K562 (cell line): Measurements from ENCODE around the gene ASIP. TPM values are rescaled to one million over a fixed set of nuclear protein-coding genes. Genes with fewer than 3 reads are reported as not detected.
"Not testable (repeated sequence)": the region's sequence is repeated elsewhere in the genome, so short reads cannot be mapped to it uniquely, and the experiment has no call there.

ENCODE experiments used
- ATAC-seq: fragments of 200-7000 bp; cut with Tn5 transposase; 3 replicates; pipeline ENCODE4 v1.9.1; 2020; ENCODE audit warnings: moderate library complexity
- BruUV-seq: library from RNA; stranded (reverse); fragments of 400-500 nt; replicated peaks from 2 replicates; lab custom pipeline; 2021; lab: Mats Ljungman, UMichigan
- CTCF ChIA-PET: fragments of 300-600 bp; formaldehyde crosslinking; extraction: SDS; loops from one replicate; lab custom pipeline; 2021; ENCODE audit warnings: low intra/inter-chr PET ratio; lab: Yijun Ruan, JAX
- POLR2A ChIA-PET: fragments of 300-600, 350-650 bp; sonication (Branson Sonifier 250); formaldehyde crosslinking; extraction: SDS; loops from one replicate; lab custom pipeline; 2021; ENCODE audit warnings: antibody characterized with exemption, inconsistent platforms; lab: Yijun Ruan, JAX
- DNase-seq, 4 experiments: peaks; one replicate each; pipeline versions ENCODE4 v3.0.0 to v3.0.0-alpha.2; 2011 to 2018; ENCODE audit warnings: low spot score in 3 of 4, mixed read lengths in 3 of 4; ENCODE audit errors: extremely low read depth in 1 of 4
- FAIRE-seq: peaks from 2 replicates; lab custom pipeline; 2011; peaks lifted over from hg19 to GRCh38; lab: Jason Lieb, UNC
- H2AFZ ChIP-seq: 2 replicates; pipeline ENCODE4 v1.6.0; 2011; ENCODE audit warnings: low read depth, low read length, control low read depth, inconsistent platforms
- H3K27ac ChIP-seq: fragments of 200-600 bp; 3 replicates; pipeline ENCODE4 v1.8.0; 2011; ENCODE audit warnings: low read depth, mild to moderate bottlenecking, control low read depth, inconsistent platforms, low read length, moderate library complexity, mixed read lengths; ENCODE audit errors: extremely low read depth
- H3K27me3 ChIP-seq, 2 experiments: fragments of 300-600 bp in 1 of 2; 2 replicates in 1 of 2; 3 replicates in 1 of 2; pipeline versions ENCODE4 v1.6.0 to v1.8.0; 2011; ENCODE audit warnings: inconsistent platforms in 2 of 2, low read length in 2 of 2, mild to moderate bottlenecking in 1 of 2, mixed read lengths in 1 of 2, moderate library complexity in 1 of 2; ENCODE audit not compliant: control insufficient read depth in 2 of 2, insufficient read depth in 2 of 2
- H3K36me3 ChIP-seq: fragments of 300-600 bp; 3 replicates; pipeline ENCODE4 v1.8.0; 2011; ENCODE audit warnings: mild to moderate bottlenecking, low read length, inconsistent platforms; ENCODE audit not compliant: control insufficient read depth, insufficient read depth
- H3K4me1 ChIP-seq, 2 experiments: fragments of 200-600 bp in 1 of 2; replicated peaks in 1 of 2; 2 replicates in 1 of 2; 3 replicates in 1 of 2; pipeline versions ENCODE4 v1.5.1 to v1.8.0; 2011; ENCODE audit warnings: inconsistent platforms in 2 of 2, low read length in 2 of 2, mild to moderate bottlenecking in 1 of 2, mixed read lengths in 1 of 2, moderate library complexity in 1 of 2; ENCODE audit not compliant: control insufficient read depth in 2 of 2, insufficient read depth in 2 of 2
- H3K4me2 ChIP-seq: 2 replicates; pipeline ENCODE4 v1.6.1; 2011; ENCODE audit warnings: low read length, control low read depth, inconsistent platforms, mixed read lengths; ENCODE audit not compliant: insufficient read depth
- H3K4me3 ChIP-seq: fragments of 200-600 bp; sonication (generic), shearing (Covaris generic); 2 replicates; pipeline ENCODE4 v1.5.1; 2016; ENCODE audit warnings: control low read depth, inconsistent platforms
- H3K79me2 ChIP-seq: fragments of 200-600 bp; 3 replicates; pipeline ENCODE4 v1.8.0; 2011; ENCODE audit warnings: low read length, inconsistent platforms; ENCODE audit not compliant: control insufficient read depth, insufficient read depth
- H3K9ac ChIP-seq, 2 experiments: 2 replicates each; pipeline versions ENCODE4 v1.6.0 to v1.6.1; 2011; ENCODE audit warnings: low read depth in 2 of 2, low read length in 2 of 2, control low read depth in 1 of 2, inconsistent platforms in 1 of 2, mild to moderate bottlenecking in 1 of 2, mixed read lengths in 1 of 2; ENCODE audit not compliant: insufficient read depth in 1 of 2
- H3K9me1 ChIP-seq: one replicate; pipeline ENCODE4 v1.6.0; 2011; ENCODE audit warnings: inconsistent platforms, mild to moderate bottlenecking, low read length, moderate library complexity; ENCODE audit not compliant: control insufficient read depth, insufficient read depth
- H3K9me3 ChIP-seq: replicated peaks from 2 replicates; pipeline ENCODE4 v1.5.1; 2011; ENCODE audit warnings: low read depth, low read length, inconsistent platforms; ENCODE audit not compliant: control insufficient read depth, insufficient read depth
- H4K20me1 ChIP-seq: replicated peaks from 2 replicates; pipeline ENCODE4 v1.6.1; 2011; ENCODE audit warnings: low read length, inconsistent platforms, mixed read lengths; ENCODE audit not compliant: control insufficient read depth, insufficient read depth
- POLR2G ChIP-seq: fragments of 200-400 bp; formaldehyde crosslinking; IDR thresholded peaks from 2 replicates; pipeline ENCODE4 v1.6.1; 2017; ENCODE audit warnings: low read depth, mild to moderate bottlenecking, antibody characterized with exemption, low read length, moderate library complexity
- WGBS: fragments of 100-300 bp; shearing (Covaris generic); methylation state at CpG from one replicate; pipeline ENCODE4 v1.1.6; 2016; ENCODE audit warnings: low coverage, mixed read lengths; ENCODE audit not compliant: insufficient coverage; ENCODE audit errors: missing lambda C conversion rate; 5-methylcytosine and 5-hydroxymethylcytosine counted together
- in situ Hi-C: fragments of 300-500 bp; cut with MboI; formaldehyde crosslinking; loops from 4 replicates; pipeline ENCODE4 v1.15.0; 2018; ENCODE audit warnings: inconsistent platforms, mixed read lengths
- intact Hi-C: fragments of 100-400 bp; cut with micrococcal nuclease; formaldehyde crosslinking; loops from 2 replicates; pipeline ENCODE4 v1.14.2; 2022
- polyA plus RNA-seq, 8 experiments: library from polyadenylated mRNA; depleted of rRNA in 4 of 8; stranded (reverse) in 5 of 8; unstranded in 3 of 8; fragments of >200 nt; fragmentation: Nextera tagmentation in 2 of 8; fragmentation: Illumina TruSeq in 1 of 8; extraction: Ambion mirVana in 2 of 8; extraction: Trizol in 1 of 8; gene quantifications; 2 replicates each; pipeline versions ENCODE4 v1.2.1 to v1.2.3, GENCODE V29; 2011 to 2014; ENCODE audit warnings: inconsistent platforms in 1 of 8, missing spikeins in 1 of 8
- total RNA-seq, 7 experiments: library from RNA; depleted of rRNA in 6 of 7; stranded (reverse); fragments of >200 nt in 6 of 7; fragmentation: Illumina TruSeq in 2 of 7; extraction: Trizol in 2 of 7; gene quantifications; 2 replicates each; pipeline versions ENCODE4 v1.2.1 to v1.2.3, GENCODE V29; 2011 to 2021; ENCODE audit warnings: low replicate concordance in 1 of 7
- TF ChIP-seq, protein P1 (sequence below): fragments of 450-650 bp; IDR thresholded peaks from 2 replicates; pipeline ENCODE4 v1.6.1; 2016; ENCODE audit warnings: borderline replicate concordance

Gene ASIP
- total and polyA plus RNA-seq, 9 of the 15 experiments (the other 6 are each of a cell fraction or from before 2014, with no cell fraction given), result not detected

DNA sequence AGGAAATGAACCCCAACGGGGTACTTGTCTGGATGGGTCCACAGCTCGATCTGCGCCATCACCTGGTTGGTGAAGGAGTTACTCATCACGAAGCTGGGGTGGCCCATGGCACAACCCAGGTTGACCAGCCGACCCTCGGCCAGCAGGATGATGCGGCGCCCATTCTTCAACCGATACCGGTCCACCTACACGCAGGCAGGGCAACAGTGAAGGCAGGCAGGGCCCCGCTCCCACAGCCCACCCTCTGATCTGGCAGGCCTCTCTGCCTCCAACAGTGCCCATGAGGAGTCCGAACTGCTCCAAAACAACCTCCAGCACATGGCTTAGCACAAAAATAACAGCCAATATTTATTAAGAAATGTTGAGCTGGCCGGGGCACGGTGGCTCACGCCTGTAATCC lies 44.2 kb downstream of the ASIP start:
- no peaks in the 10 kb centered on the region for H3K27me3 ChIP-seq
- no peak overlapping the region for H2AFZ ChIP-seq
- DNase-seq (no peak), ATAC-seq (no peak), FAIRE-seq (no peak)
- in situ Hi-C loops, result no loop called here
- CTCF ChIA-PET, result no interaction called here
- 0 out of 2 replicates have a peak, but pooled peaks cover 3% of the 10 kb centered on the region for H4K20me1 ChIP-seq
- intact Hi-C loops, result no loop called here
- H3K9me3 ChIP-seq, result no peaks in the 10 kb centered on the region
- no peak overlapping the region for H3K27ac ChIP-seq
- no TSS peak for BruUV-seq
- no peaks in the 10 kb centered on the region for H3K79me2 ChIP-seq
- H3K4me1 ChIP-seq, result no peaks in the 10 kb centered on the region
- no peak overlapping the region for H3K4me2 ChIP-seq
- H3K36me3 ChIP-seq, result peaks cover 88% of the 10 kb centered on the region; the same call in 2 of the 3 replicates
- WGBS, result 94% methylated on average over 11 of the region's 16 CpGs
- no peak overlapping the region for H3K4me3 ChIP-seq
- TF ChIP-seq, protein P1, sequence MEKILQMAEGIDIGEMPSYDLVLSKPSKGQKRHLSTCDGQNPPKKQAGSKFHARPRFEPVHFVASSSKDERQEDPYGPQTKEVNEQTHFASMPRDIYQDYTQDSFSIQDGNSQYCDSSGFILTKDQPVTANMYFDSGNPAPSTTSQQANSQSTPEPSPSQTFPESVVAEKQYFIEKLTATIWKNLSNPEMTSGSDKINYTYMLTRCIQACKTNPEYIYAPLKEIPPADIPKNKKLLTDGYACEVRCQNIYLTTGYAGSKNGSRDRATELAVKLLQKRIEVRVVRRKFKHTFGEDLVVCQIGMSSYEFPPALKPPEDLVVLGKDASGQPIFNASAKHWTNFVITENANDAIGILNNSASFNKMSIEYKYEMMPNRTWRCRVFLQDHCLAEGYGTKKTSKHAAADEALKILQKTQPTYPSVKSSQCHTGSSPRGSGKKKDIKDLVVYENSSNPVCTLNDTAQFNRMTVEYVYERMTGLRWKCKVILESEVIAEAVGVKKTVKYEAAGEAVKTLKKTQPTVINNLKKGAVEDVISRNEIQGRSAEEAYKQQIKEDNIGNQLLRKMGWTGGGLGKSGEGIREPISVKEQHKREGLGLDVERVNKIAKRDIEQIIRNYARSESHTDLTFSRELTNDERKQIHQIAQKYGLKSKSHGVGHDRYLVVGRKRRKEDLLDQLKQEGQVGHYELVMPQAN, result no peak
- 0 out of 2 replicates have a peak, but pooled peaks have one; percentile 25 for TF ChIP-seq POLR2G
- POLR2A ChIA-PET, result interaction anchor here (1.7 kb wide), 1 partner anchor 11 kb away, joined by 7 read pairs; no protein-coding TSS in a partner anchor
- no peak overlapping the region for H3K9ac ChIP-seq
- no peaks in the 10 kb centered on the region for H3K9me1 ChIP-seq

DNA sequence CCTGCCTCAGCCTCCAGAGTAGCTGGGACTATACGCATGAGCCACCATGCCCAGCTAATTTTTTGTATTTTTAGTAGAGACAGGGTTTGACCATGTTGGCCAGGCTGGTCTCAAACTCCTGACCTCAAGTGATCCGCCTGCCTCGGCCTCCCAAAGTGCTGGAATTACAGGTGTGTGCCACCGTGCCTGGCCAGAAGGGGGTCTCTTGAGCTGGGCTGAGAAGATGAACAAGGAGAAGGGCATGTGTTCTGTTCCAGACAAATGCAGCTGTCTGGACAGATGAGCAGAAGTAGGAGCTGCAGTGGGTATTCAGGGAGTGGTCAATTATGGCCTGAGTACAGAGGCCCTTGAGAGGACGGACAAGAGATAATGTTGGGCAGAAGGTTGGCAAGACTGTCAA lies 46.3 kb downstream of the ASIP start:
- H3K9ac ChIP-seq, intact Hi-C loops, H3K4me3 ChIP-seq, H3K4me1 ChIP-seq, H2AFZ ChIP-seq, H3K9me3 ChIP-seq, CTCF ChIA-PET, H3K27ac ChIP-seq, in situ Hi-C loops, H3K79me2 ChIP-seq, FAIRE-seq, DNase-seq, H3K27me3 ChIP-seq, H3K4me2 ChIP-seq, H3K9me1 ChIP-seq, ATAC-seq, BruUV-seq, H4K20me1 ChIP-seq: not testable (repeated sequence)
- 98% methylated on average over 5 of the region's 5 CpGs for WGBS
- POLR2A ChIA-PET, result interaction anchor here (0.5 to 1.1 kb wide), 3 partner anchors 10 to 15 kb away, joined by 3 to 4 read pairs (median 3); no protein-coding TSS in a partner anchor
- peaks cover 89% of the 10 kb centered on the region for H3K36me3 ChIP-seq
